NCI-H2227 treated with DMSO at 0.1 percent for 48 hours (cell line): ENCODE results near the gene MYMX.
A peak's percentile ranks its signal among the peaks of the same experiment; 100 is the strongest.

ENCODE experiments used
- DNase-seq: peaks from one replicate; lab custom pipeline; 2025; lab: John Stamatoyannopoulos, UW

Gene MYMX

DNA sequence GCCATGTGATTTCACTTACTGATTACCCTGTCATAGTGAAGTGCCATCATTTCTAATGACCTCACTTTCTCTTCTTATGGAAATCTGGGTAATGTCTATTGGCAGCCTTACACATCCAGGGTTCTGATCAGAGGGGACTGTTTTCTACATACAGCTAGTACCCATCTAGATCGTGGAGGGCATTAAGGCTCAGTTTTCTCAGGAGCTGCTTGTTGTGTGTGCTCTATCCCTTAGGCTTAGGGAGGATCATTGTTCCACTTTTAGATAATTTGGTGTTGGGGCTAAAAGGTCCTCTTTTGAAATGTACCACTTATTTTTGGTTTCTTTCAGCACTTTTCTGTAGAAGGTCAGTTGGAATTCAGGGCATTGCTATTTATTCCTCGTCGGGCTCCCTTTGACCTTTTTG, 34.0 kb downstream of the MYMX start:
- no peak for DNase-seq

DNA sequence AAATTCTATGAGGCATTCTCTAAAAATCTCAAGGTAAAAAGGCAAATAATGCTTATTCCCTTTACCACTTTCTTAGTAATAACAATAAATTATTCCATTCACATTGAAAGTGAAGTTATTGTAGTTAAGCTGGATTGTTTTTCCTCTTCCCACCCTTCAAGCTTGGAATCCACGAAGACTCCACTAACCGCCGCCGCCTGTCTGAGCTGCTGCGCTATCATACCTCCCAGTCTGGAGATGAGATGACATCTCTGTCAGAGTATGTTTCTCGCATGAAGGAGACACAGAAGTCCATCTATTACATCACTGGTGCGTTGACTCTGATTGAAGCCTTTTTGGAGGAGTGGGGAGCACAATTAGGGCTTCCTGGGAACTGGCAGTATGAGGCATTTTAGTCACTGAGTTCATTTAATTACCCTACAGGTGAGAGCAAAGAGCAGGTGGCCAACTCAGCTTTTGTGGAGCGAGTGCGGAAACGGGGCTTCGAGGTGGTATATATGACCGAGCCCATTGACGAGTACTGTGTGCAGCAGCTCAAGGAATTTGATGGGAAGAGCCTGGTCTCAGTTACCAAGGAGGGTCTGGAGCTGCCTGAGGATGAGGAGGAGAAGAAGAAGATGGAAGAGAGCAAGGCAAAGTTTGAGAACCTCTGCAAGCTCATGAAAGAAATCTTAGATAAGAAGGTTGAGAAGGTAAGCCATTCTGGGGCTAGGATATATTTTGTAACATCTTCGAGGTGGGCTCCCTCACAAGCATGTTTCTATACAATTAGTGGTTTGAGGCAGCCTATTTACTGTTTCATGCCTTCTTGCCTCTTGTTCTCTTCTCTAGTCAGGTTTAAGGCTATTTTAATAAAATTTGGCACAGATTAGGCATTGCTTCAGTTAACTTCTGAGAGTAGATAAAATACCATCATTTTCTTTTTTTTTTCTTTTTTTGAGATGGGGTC, 35.1 kb downstream of the MYMX start:
- DNase-seq = no peak

DNA sequence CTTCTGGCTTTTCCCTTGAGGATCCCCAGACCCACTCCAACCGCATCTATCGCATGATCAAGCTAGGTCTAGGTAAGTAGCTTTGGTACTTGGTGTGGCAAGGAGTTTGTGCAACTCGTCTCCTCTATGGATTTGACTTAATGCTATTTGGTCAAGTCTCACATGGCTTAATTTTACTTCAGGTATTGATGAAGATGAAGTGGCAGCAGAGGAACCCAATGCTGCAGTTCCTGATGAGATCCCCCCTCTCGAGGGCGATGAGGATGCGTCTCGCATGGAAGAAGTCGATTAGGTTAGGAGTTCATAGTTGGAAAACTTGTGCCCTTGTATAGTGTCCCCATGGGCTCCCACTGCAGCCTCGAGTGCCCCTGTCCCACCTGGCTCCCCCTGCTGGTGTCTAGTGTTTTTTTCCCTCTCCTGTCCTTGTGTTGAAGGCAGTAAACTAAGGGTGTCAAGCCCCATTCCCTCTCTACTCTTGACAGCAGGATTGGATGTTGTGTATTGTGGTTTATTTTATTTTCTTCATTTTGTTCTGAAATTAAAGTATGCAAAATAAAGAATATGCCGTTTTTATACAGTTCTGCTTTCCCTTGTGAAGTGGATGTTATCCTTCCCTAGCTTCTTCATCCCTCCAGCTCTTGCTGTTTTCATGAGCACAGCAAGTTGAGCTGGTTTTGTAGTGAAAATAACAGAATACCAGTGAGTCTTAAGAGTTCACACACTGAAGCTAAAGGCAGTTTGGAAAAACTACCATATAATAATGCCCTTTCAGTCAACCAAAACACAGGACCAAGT, 36.8 kb downstream of the MYMX start:
- DNase-seq = no peak

DNA sequence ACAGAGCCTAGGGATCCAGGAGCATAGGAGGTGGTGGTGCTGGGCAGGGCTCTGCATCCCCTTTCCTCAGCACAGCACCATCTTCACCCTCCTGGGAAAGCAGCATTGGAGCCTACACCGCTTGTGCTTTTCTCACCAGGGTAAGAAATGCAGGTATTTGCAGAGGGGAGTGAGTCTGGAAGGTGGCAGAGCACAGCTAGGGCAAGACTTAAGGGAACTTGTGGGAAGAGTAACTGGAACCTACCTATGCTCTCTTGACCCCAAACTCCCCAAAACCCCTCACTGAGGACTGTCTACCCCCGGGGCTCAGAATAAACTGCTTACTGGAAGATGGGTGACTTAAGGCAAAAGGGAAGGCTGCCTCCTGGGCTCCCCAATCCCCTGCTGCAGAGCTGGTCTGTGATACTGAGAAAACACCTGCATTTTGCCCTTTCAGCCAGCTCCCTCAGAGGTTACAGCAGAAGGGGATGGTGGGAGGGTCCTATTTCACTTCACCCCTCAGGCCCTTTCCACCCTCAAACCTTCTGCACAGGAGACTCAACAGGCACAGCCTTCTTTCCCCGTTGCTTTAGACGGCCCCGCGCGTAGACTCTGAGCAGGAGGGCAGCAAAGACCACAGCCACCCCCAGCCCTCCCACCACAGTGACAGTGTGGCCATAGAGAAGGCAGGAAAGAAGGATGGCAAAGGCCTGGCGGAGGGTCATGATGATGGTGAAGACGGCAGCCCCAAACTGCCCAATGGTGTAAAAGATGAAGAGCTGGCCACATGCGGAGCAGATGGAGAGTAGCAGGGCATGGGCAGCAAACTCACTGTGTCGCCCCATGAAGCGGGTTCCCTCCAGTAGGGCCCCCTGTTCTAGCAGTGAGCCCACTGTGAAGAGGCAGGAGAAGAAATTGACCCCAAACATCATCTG, 37.7 kb downstream of the MYMX start:
- no peak for DNase-seq

DNA sequence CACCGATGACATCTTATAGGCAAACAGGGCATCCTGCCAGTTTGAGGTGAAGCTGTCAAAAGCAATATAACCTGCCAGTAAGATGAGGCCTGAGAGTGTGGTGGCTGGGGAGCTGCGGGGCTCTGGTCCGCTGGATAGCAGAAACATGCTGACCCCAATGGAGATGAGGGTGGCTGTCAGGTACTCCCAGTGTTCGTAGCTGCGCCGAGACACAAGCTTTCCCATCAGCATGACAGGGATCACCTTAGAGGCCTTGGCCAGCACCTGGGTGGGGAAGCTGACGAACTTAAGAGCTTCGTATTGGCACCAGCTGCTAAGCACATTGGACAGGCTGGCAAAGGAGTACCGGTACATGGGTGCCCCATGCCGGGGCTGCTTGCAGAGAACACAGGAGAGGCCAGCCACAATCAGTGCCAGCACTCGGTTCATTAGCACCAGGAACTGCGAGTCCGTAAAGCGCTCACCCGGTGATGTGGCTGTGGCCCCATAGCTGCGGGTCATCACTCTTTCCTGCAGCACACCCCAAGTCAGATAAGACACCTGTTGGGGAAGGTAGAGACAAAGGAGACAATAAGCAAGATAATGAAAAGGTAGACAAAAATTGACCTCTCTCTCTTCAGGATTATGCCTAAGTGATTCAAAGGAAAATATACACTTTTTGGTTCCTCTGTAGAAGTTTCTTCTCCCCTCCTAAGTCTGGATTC, 38.5 kb downstream of the MYMX start:
- no peak for DNase-seq

DNA sequence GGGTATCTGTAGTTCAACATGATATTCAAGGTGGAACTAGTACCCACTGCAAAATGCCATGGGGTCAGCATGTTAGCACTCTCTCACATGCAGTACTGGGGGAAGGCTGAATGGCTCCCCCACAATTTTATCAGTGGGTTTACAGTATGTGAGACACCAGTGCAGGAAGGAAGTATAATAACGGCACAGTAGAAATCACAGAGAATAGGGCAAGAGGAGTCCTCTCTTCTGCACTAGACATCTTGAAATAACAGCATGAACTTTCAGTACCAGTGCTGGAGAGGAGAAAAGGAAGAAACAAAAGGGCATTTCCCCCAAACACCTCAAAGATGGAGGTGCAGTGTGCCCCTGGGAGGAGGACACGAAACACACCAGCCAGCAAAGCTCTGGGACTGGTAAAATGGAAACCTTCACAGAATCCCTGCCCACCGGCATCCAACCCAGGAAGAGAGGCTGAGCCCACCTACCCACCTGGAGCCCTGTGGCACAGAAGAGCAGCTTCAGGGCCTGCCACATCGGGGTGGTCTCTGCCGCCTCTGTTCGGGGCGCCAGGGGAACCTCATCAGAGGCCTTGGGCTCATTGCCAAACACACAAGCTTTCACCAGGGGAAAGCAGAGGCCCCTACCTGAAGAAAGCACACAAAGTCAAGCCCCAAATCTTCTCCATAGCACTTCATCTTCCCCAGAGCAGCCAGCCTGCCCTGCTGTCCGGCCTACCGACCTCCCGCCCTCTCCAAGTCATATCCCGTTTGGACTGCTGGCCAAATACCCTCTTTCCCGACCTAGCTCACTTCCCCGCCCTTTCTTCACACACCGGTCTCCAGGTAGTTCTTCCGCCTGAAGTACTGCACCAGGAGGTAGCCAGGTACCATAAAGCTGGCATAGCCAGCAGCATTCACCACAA, 39.4 kb downstream of the MYMX start:
- no peak for DNase-seq

DNA sequence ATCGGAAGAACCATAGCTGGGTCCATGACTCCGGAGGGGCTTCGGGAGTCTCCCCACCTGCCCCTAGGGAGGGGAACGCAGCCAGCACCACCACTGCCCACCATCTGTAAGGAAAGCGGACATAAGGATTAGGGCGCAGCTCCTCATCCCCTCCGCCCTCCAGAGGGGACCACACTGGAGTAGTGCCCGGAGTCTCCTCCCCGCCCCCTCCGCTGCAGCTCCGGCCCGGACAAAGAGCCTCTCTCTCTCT, 40.0 kb downstream of the MYMX start:
- DNase-seq = no peak

DNA sequence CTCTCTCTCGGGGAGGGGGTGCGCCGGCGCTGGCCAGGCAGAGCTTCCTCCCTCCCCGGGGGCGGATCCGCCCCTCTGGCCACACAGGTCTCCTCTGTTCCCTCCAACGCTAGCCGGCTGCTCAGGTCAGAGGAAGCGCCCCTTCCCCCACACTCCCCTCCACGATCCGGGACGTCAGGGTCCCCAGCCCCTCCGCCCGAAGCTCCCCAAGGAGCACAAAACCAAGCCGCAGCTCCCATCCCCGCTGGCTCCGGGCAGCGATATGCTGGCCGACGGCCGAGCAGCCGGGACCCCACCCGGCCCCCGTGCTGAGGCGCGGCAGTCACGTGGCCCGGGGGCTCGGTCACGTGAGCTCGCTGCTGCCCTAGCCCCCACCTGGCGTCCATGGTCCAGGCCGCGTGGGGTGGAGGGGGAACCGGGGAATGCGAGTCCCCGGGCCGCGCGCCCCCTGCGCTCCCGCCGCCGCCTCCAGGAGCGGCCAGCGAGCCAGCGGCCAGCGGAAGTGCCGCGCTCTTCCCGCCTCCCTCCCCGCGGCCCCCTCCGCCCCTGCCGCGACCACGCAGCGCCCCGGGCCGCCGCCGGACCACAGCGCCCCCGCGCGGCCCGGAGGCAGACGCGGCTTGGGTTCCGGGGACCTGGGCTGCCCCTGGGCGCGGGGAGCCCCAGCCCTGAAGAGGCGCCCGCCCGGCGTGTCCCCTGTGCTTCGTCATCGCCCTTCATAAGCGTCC, 40.5 kb downstream of the MYMX start, which contains the start of gene SLC35B2:
SLC35B2 (minus strand) TSS at position 504 of the 728 bp plus-strand sequence; CDS start at position 386, 118 bp downstream.
- DNase-seq = peak; percentile 76

DNA sequence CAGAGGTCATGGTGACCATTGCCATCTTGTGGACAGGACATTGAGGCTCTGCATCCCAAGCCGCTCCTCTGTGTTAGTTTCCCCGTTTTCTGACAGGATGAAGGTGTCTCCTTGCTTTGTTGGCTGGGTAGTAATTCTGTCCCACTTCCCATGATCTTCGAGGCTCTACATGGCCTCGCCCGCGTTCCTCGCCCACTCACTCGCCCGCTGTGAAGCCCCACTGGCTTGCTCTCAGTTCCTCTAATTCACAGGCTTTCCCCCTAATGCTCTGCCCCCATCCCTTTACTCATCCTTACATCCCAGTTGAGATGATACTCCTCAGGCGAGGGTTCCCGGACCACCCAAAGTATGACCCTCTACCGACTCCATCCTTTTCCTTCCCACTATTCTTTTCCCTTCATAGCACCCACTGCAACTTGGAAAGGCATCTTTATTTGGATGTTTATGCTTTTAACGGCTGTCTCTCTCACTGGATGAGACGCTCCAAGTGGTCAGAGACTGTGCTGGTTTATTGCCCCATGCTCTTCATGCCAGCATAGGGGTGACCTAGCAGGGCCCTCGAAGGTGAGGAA, 41.1 kb downstream of the MYMX start:
- no peak for DNase-seq

DNA sequence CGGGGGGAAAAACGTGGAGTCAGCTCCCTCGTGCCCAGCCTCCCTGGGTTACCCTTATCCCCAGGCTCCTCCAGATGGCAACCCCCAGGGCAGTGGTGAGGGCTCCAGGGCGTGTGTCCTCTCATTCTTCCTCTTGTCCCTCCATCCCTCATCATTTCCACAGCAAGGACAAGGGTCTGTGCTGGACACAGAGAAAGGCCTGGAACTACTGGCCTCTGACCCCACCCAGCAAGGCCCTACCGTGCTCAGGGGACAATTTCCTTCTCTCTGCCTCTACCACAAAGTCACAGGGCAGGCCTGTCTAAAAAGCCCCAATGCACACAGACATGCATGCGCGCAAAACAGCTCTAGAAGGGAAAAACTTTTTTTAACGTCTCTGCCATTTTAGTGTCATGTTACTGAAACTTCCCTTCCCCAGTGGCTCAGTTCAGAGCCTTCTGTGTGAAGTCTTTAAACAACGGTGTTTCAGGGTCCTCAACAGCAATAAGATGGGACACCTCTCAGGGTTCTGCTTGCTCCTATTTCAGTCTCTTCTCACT, 41.7 kb downstream of the MYMX start:
- no peak for DNase-seq

DNA sequence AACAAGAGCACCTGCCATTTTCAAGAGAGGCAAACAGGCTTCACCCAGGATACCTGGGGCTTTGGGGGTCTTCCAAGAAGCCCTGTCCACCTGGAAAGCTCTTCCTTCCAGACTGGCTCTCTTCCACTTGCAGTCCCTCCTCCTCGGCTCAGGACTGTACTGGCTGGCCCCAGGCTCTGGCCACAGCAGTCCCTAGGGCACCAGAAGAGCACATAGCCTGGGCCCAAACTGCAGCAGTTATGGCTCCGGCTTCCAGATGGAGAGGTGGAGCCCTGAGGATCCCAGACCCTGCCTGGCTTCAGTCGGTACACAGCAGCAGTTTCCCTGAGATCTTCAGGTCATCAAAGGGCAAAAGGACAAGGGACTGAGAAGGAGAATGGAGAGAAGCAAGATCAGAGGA, 42.2 kb downstream of the MYMX start:
- no peak for DNase-seq

DNA sequence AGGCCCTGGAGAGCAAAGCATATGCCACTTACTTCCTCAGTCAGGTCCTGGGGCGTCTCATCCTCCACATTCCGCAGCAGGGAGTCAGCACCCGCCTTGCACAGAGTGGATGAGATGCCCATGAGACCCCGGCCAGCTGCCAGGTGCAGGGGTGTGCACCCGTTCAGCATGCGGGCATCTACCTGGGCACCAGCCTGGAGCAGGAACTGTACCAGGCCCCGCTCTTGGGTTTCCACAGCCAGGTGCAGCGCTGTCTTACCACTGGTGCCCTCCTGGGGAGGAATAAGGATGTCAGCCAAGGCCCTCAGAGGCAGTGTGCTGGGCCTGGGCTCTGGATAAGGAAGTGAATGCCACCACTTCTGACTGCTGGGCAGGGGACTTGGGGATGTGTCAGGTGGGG, 43.3 kb downstream of the MYMX start:
- DNase-seq = no peak

DNA sequence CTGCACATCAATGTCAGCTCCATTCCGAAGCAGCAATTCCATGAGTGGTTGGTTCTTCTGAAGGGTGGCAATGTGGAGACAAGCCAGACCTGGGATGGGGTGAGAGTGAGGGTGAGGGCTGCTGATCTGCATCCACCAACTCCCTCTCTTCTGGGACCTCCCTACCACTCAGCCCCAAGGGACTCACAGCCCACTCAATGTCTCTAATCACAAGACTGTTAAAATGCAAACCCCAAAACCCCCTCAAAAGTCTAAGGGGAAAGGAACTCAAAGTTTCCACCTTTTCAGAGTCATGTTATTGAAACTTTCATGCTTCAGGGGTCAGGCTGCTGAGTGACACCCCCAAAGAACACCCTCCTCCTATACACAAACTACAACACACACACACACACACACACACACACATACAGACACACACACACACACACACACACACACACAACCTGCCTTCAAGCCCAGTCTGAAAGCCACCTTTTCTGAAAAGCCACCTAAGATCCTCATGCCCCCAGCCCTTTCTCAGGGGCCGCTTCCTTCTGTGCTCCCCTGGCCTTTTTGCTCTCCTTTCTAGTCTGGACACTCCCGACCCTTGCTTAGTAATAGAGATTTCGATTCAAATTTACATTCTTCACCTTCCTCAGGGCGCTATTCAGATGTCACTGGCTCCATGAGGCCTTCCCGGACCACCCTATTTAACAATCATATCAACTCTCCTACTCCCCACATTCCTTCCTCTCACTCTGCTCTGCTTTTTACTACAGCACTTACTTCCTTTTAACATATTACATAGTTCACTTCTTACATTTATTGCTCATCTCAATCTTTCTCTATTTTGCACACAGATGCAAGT, 43.9 kb downstream of the MYMX start:
- no peak for DNase-seq

DNA sequence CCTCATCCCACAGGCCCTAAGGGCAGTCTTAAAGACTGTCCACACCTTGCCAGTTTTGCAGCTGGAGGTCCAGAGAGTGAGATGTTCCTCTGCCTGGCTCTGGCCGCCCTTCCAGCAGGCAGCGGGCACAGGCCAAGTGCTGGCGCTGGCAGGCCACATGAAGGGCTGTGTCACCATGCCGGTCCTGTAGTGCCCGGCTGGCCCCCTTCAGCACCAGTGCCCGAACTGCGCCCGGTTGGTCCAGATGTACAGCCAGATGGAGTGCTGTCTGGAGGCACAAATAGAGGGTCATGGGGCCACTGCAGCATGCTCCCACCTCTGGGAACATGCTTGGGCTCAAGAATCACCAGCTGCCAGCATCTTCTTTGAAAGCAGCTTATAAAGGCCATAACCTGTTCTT, 44.9 kb downstream of the MYMX start:
- no peak for DNase-seq

DNA sequence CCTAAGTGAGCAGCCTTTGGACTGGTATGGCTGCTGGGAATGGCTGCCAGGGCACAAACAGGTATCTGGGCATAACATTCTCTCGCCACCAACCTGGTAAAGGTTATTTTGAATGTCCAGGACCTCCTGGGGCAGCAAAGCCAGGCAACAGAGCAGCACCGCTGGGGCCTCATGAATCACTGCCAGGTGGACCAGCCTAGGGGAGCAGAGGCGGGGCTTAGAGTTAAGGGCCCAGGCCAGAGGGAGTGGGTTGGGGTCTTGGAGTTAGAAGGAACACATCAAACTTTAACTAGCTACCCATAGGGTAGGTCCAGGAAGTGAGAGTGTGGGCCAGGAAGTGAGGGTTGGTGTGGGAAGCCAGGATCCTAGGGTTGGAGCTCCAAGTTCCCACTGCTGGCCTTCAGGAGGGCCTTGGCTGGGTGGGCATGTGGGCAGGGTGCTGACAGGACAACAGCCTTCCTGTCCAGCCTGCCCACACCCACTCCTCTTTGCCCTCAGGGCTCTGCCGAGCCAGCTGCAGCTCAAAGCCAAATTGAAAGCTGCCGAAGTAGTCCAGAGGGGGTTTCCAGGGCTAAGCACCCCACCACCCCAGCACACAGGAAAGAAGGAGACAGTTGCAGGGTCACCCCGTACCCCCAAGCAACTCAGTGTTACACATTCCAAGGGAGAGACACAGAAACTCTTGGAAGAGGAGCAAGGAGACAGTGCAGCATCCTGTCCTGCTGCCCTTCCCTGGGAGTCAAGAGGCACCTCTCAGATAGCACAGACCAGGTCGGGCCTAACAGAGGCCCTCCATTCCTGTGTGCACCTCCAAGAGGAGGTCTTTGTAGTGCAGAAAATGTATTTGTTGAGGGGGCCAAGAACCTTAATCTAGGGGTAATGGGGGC, 46.0 kb downstream of the MYMX start:
- no peak for DNase-seq

DNA sequence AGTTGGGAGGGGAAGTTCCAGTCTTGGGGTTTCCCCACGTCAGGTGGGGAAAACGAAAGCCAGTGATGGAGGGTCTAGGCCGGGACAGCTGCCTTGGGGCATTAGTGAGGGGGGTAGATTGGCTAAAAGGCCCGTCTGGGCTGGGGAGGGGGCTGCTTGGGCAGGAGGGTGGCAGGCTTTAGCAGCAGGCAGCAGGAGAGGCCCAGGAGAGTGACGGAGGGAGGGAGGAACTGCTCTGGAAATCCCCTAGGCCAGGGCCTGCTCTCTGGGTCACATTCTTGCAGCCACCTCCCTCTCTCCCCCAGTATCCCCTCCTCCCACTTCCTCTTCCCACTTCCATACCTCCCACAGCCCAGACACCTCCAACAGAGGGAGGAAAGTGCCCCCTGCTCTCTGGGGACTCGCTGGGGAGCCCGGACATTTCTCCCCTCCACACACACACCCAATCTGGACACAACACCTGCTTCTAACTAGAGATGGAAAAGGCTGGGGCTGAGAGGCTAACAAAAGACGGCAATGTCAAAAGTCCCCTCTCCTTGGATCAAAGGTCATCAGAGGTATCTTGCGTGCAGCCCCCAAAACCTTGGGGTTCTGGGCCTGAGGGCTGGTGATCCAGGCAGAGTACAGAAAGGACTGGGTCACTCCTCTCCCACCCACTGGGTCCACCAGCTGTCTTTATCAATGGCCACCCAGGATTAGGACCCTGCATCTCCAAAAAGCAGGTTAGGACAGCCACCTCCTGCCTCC, 46.8 kb downstream of the MYMX start:
- DNase-seq = no peak
